ENCODE data around the gene BICRA.
"Not testable (repeated sequence)": the region's sequence is repeated elsewhere in the genome, so short reads cannot be mapped to it uniquely, and the experiment has no call there.

Gene BICRA

DNA sequence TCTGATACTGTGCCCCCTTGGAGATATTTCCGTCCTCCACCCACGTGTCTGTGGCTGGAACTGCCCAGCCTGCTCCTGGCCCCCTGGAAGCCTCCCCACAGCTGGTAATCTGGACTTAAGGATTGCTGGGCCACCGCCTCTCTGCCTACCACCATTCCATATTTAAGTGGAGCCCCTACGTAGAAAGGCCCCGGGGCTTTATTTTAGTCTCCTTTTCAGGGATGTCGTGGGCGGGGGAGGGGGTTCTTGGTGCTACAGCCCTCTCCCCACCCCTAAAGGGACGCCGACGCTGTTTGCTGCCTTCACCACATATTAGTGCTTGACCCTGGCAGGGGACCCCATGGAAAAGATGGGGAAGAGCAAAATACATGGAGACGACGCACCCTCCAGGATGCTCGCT lies 133.7 kb downstream of the BICRA start:
- no peak for DNase-seq (ENCODE audit: low read depth in 3 of 3, low spot score in 1 of 3)

DNA sequence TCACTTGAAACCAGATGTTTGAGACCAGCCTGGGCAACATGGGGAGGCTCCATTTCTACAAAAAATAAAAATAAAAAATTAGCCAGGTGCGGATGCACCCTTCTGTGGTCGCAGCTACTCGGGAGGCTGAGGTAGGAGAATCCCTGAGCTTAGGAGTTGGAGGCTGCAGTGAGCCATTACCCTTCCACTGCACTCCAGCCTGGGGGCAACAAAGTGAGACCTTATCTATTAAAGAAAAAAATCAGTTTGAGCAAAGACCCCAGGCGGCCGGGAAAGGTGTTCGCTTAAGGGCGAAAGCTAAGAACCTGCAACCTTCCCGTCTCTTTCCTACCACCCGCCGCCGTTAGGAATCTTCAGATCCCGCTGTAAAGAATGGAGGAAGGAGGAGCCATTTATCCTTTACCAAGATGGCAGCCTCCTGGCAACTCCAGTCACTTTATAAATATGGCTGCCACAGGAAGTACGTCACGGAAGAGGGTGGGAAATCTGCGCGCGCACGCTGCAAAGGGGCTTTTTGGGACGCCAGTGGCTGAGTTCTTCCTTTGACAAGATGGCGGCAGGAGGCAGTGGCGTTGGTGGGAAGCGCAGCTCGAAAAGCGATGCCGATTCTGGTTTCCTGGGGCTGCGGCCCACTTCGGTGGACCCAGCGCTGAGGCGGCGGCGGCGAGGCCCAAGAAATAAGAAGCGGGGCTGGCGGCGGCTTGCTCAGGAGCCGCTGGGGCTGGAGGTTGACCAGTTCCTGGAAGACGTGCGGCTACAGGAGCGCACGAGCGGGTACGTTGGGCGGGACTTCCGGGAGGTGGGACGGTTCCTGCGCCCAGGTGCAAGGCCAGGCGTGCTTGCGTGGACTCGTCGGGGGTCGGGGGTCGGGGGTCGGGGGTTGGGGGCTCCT lies 136.3 kb downstream of the BICRA start, which contains the start of gene NOP53:
TSS of gene NOP53 (plus strand) at position 537 of the 892 bp plus-strand sequence. CDS start at position 551, 14 bp downstream.
- DNase-seq (ENCODE audit: low read depth in 3 of 3, low spot score in 1 of 3) = peak; percentile 95 to 96 (median 95)

DNA sequence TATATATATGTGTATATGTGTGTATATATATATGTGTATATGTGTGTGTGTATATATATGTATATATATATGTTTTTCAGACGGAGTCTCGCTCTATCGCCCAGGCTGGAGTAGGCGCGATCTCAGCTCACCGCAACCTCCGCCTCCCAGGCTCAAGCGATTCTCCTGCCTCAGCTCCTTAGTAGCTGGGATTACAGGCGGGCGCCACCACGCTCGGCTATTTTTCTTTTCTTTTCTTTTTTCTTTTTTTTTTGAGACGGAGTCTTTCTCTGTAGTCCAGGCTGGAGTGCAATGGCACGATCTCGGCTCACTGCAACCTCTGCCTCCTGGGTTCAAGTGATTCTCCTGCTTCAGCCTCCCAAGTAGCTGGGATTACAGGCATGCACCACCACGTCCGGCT lies 137.2 kb downstream of the BICRA start:
- DNase-seq (ENCODE audit: low read depth in 3 of 3, low spot score in 1 of 3) = not testable (repeated sequence)

DNA sequence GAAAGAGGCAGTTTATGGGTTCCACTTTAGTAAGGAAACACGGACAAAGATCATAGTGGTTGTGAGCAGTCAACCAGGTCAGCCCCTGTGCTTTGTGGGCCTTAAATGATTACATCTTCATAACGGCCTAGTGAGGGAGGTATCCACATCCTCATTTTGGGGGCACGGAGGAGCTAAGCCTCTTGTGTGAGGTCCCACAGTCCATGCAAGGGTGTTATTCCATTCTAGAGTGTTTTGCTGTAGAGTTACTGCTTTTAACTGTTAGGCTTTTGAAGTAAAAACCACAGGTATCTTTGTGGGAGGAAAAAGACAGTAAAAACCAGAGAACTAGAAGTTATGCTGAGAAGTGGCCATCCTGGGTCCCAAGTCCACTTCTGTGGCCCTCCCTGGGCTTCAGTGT lies 140.4 kb downstream of the BICRA start:
- DNase-seq (ENCODE audit: low read depth in 3 of 3, low spot score in 1 of 3) = no peak

DNA sequence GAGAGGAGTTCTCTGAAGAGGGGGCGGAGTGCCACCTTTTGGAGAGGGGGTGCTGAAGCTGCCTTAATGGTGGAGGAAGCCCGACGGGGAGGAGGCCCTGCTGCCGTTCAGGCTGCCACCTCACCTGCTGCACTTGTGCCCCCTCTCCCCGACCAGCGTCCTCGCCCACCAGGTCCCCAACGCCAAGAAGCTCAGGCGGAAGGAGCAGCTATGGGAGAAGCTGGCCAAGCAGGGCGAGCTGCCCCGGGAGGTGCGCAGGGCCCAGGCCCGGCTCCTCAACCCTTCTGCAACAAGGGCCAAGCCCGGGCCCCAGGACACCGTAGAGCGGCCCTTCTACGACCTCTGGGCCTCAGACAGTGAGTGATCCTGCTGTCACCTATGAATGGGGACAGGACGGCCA lies 141.8 kb downstream of the BICRA start:
- no peak for DNase-seq (ENCODE audit: low read depth in 3 of 3, low spot score in 1 of 3)

DNA sequence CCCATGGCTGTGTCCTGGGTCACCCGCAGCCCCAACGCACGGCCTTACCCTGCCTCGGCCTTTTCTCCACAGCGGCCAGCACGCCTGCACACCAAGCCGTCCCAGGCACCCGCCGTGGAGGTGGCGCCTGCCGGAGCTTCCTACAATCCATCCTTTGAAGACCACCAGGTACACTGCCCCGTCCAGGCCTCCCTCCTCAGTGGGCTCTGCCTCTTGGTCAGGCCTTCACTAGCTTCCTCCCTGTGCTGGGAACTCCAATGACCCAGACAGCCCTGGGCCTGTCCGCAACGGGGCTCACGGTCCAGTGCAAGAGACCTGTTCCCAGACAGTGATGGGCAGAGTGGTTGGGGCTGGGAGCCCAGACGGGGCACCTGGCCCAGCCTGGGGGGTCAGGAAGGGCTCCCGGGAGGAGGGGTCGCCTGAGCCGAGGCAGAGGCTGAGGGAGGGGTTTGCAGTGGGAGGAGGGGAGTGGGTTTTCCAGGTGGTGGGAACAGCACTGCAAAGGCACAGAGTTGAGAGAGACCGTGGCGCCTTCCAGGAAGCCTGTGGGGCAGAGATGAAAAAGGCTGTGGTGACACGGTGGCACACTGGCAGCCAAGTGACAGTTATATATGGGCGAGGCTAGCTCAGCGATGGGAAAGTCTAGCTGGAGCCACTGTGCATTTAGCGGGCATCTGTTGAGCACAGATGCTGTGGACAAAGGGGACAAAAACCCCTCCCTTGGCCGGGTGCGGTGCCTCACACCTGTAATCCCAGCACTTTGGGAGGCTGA lies 143.7 kb downstream of the BICRA start:
- DNase-seq (ENCODE audit: low read depth in 3 of 3, low spot score in 1 of 3) = no peak

Measured in stimulated activated CD4-positive, alpha-beta T cell treated with anti-CD3 and anti-CD28 coated beads, TNF-alpha, amount 100 ng/mL, for 1 hour (primary cell).